Peyer's patch (tissue), 4 donors: Measurements from ENCODE around the gene N4BP3.

Experiments
- CTCF ChIP-seq, 6 experiments: fragments of 450-650 bp in 4 of 6; fragments of 200-600 bp in 2 of 6; sonication (generic) in 1 of 6; IDR thresholded peaks; one replicate each; pipeline ENCODE4 v1.5.1; 2017 to 2019; ENCODE audit warnings: antibody characterized with exemption in 6 of 6, mild to moderate bottlenecking in 3 of 6, moderate library complexity in 1 of 6
- POLR2A ChIP-seq, 2 donors: fragments of 450-650 bp; IDR thresholded peaks; one replicate each; pipeline ENCODE4 v1.5.1; 2017; ENCODE audit warnings: antibody characterized with exemption in 2 of 2, mild to moderate bottlenecking in 2 of 2, moderate library complexity in 2 of 2

DNA sequence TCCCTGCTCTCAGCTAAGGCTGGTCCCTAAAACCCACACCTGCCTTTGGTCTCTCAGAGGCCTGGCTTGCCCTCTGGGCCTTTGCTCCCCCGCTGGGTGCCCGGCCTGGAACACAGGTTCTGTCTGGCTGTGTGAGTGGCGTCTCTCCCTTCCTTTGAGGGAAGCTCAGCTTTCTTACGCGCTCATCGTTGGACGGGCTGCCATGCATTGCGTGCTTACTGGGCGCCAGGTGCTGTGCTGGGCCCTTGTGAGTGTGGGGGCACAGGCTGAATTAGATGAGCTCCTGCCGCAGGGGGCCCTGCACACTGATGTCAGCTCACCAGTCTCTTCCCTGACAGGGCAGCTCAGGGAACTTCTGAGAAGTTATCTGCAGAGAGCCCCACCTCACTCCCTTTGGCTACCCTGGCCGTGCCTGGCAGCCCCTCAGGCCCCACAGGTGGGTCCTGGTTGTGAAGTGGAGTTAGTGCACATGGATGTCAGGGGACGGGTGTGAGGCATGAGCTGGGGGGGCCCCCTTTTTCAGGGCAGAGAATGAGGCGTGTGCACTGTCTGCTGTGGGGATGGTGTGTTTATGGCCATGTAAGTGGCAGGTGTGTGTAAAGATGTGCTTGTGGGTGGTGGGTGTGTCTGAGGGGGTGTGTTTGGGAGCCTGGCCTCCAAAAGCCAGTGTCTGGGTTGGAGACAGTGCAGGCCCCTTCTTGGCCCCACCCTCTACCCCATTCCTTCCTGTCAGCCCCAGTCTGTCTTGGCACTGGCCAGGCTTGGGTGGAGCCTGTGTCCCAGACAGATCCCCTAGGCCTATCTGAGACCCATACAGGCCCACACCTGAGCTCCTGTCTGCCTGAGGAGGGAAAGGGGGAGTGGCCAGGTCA, 10.0 kb downstream of the N4BP3 start:
- TF ChIP-seq CTCF (IDR thresholded peaks at IDR 0.05) (no peak), POLR2A (IDR thresholded peaks at IDR 0.05) (no peak)
